Heart right ventricle (tissue), 16 donors: ENCODE results near the gene HSPA8. TPM values are rescaled to one million over a fixed set of nuclear protein-coding genes. Genes with fewer than 3 reads are reported as not detected.

Source experiments
- ATAC-seq, 8 donors: fragments of 200-7000 bp; cut with Tn5 transposase; one replicate each; pipeline ENCODE4 v1.9.1; 2020; ENCODE audit warnings: mild to moderate bottlenecking in 8 of 8, moderate library complexity in 8 of 8, moderate number of reproducible peaks in 1 of 8
- DNase-seq, 2 donors: peaks; one replicate each; pipeline ENCODE4 v3.0.0-alpha.2; 2020
- H3K27ac ChIP-seq, 10 donors: fragments of 200-600 bp; sonication (generic) in 2 of 10; one replicate each; pipeline versions ENCODE4 v1.5.0 to v1.8.0; 2020 to 2022; ENCODE audit warnings: mild to moderate bottlenecking in 3 of 10
- H3K27me3 ChIP-seq, 7 donors: fragments of 200-600 bp; one replicate each; pipeline ENCODE4 v1.8.0; 2021 to 2022; ENCODE audit warnings: mild to moderate bottlenecking in 2 of 7
- H3K36me3 ChIP-seq, 9 donors: fragments of 200-600 bp; sonication (generic) in 1 of 9; one replicate each; pipeline versions ENCODE4 v1.5.0 to v1.8.0; 2020 to 2022; ENCODE audit warnings: mild to moderate bottlenecking in 2 of 9
- H3K4me1 ChIP-seq, 9 donors: fragments of 200-600 bp; sonication (generic) in 1 of 9; one replicate each; pipeline versions ENCODE4 v1.5.0 to v1.8.0; 2020 to 2022; ENCODE audit warnings: mild to moderate bottlenecking in 4 of 9
- H3K4me3 ChIP-seq, 10 donors: fragments of 200-600 bp; sonication (generic) in 2 of 10; one replicate each; pipeline versions ENCODE4 v1.5.0 to v1.8.0; 2020 to 2022; ENCODE audit warnings: mild to moderate bottlenecking in 7 of 10, moderate library complexity in 2 of 10
- H3K9me3 ChIP-seq, 11 donors: fragments of 200-600 bp in 10 of 11; sonication (generic) in 2 of 11; one replicate each; pipeline versions ENCODE4 v1.5.0 to v1.8.0; 2013 to 2022; ENCODE audit warnings: mild to moderate bottlenecking in 2 of 11, control low read depth in 1 of 11, moderate library complexity in 1 of 11
- CTCF ChIP-seq, 9 donors: fragments of 200-600 bp; sonication (generic) in 2 of 9; IDR thresholded peaks; one replicate each; pipeline versions ENCODE4 v1.5.0 to v1.8.0; 2021 to 2022; ENCODE audit warnings: antibody characterized with exemption in 9 of 9, mild to moderate bottlenecking in 5 of 9, moderate library complexity in 1 of 9
- WGBS, 2 donors: extraction: QIAGEN DNeasy Blood & Tissue Kit; methylation state at CpG; one replicate each; pipeline ENCODE4 v1.1.7; 2013; ENCODE audit warnings: inconsistent platforms in 1 of 2; 5-methylcytosine and 5-hydroxymethylcytosine counted together
- intact Hi-C, 10 donors: fragments of 100-400 bp; cut with DNase I; formaldehyde crosslinking; loops; one replicate each; pipeline versions ENCODE4 v1.11.1 to v1.14.2; 2022
- polyA plus RNA-seq, 2 donors: library from polyadenylated mRNA; stranded (reverse); fragments of 200-250 nt; gene quantifications; one replicate each; pipeline ENCODE4 v1.2.3, GENCODE V29; 2013
- total RNA-seq, 10 donors: library from RNA; stranded (reverse); fragmentation: NEBNext Ultra II Directional in 3 of 10; extraction: Animal tissue kit (Norgen Biotek cat#: 25700) in 3 of 10; gene quantifications; one replicate each; pipeline versions ENCODE4 v1.2.1 to v1.2.4, GENCODE V29; 2021 to 2023
- donor health status: Arrhythmogenic right ventricular cardiomyopathy.
- donor health status: ischemic (EF 13 %, LVEDD 7.1; RV severe dilation, severe dysfunction).
- donor health status: healthy with polysubstance abuse.
- donor health status: DM: no; HTN: yes; CAD: no.
- donor health status: DM: no; HTN: no; CAD: no.
- donor health status: ischemic (EF 25% LVEDD 6.9; RV normal size, moderate dysfunction).
- donor health status: ischemic (EF 25% LVEDD 5.7; RV mildly dilated, moderate dysfunction).
- donor health status: healthy.
- donor health status: DM: yes; HTN: yes; CAD: no.
- donor health status: Ischemic cardiomyopathy.
- donor health status: ischemic (EF 35%, LVEDD 5.7; RV mildly dilated, moderate dysfunction).
- donor health status: nonischemic (EF 11% LVEDD 7.7; RV severe dilation, severe dysfunction).
- donor health status: DM: yes; HTN: yes; CAD: no.
- donor health status: PGD.
- donor health status: ischemic (EF 29% LVEDD 5.4; RV normal size, mild dysfunction).
- donor health status: nonischemic (EF 23%, LVEDD 6.1; RV moderate dilation, normal function).

HSPA8 gene
- total and polyA plus RNA-seq, 12 donors: 52.9 to 1,440 (median 1,050) TPM

GRCh38 chr11:123086305-123086704 lies 24.4 kb upstream of the HSPA8 start:
- peak overlapping the region in 1 of 10 donors; percentile 3 for H3K27ac ChIP-seq
- TF ChIP-seq CTCF (IDR thresholded peaks at IDR 0.05): no peak
- H3K4me1 ChIP-seq: peaks cover 6 to 23% (median 15%) of the 10 kb centered on the region in 9 donors
- ATAC-seq (no peak), DNase-seq (no peak)
- H3K36me3 ChIP-seq: no peaks in the 10 kb centered on the region
- intact Hi-C loops: no loop called here
- peaks cover 0 to 7% (median 0%) of the 10 kb centered on the region in 11 donors for H3K9me3 ChIP-seq
- no peak overlapping the region for H3K4me3 ChIP-seq
- H3K27me3 ChIP-seq: no peaks in the 10 kb centered on the region
- 50 to 76% methylated on average over 1 of the region's 1 CpG for whole genome bisulfite sequencing, 2 donors

- Histone ChIP-seq H3K4me1 (peaks cover 6 to 23% (median 15%) of the 10 kb centered on the region in 9 donors), H3K9me3 (peaks cover 0 to 7% (median 0%) of the 10 kb centered on the region in 11 donors), H3K4me3 (no peak overlapping the region), H3K36me3 (no peaks in the 10 kb centered on the region), H3K27ac (no peak overlapping the region), H3K27me3 (no peaks in the 10 kb centered on the region)
- TF ChIP-seq CTCF (IDR thresholded peaks at IDR 0.05): no peak
- 99% methylated on average over 5 of the region's 5 CpGs for WGBS, 2 donors
- DNase-seq (no peak), ATAC-seq (no peak)
- intact Hi-C loops: no loop called here
Observed at GRCh38 chr11:123085497-123085896, 23.6 kb upstream of the HSPA8 start.

GRCh38 chr11:123084454-123084853 lies 22.5 kb upstream of the HSPA8 start:
- H3K36me3 ChIP-seq: no peaks in the 10 kb centered on the region
- H3K4me3 ChIP-seq: no peak overlapping the region
- H3K9me3 ChIP-seq: peaks cover 0 to 7% (median 0%) of the 10 kb centered on the region in 11 donors
- peaks cover 6 to 23% (median 15%) of the 10 kb centered on the region in 9 donors for H3K4me1 ChIP-seq
- ATAC-seq (no peak), DNase-seq (no peak)
- intact Hi-C loops: no loop called here
- 98% methylated on average over 7 of the region's 7 CpGs for WGBS, 2 donors
- no peak for TF ChIP-seq CTCF (IDR thresholded peaks at IDR 0.05)
- H3K27me3 ChIP-seq: no peaks in the 10 kb centered on the region
- H3K27ac ChIP-seq: peak overlapping the region in 2 of 10 donors; percentile 33 to 70

- DNase-seq (peak; percentile 60 to 94), ATAC-seq (peak; percentile 78 to 94 (median 90))
- 3 to 7% methylated on average over 4 of the region's 4 CpGs for WGBS, 2 donors
- Histone ChIP-seq H3K4me1 (peaks cover 6 to 23% (median 15%) of the 10 kb centered on the region in 9 donors), H3K36me3 (no peaks in the 10 kb centered on the region), H3K27me3 (no peaks in the 10 kb centered on the region), H3K4me3 (peak overlapping the region in 1 of 10 donors; percentile 5), H3K9me3 (peaks cover 0 to 7% (median 0%) of the 10 kb centered on the region in 11 donors), H3K27ac (peak overlapping the region in 9 of 10 donors; percentile 33 to 70 (median 57))
- intact Hi-C loops: no loop called here
- no peak for TF ChIP-seq CTCF (IDR thresholded peaks at IDR 0.05)
Observed at GRCh38 chr11:123083623-123084029, 21.7 kb upstream of the HSPA8 start.
